HG02759 (cell line): ENCODE measurements around the gene CPT1A.

Experiments used
- ATAC-seq: cut with Tn5 transposase; IDR thresholded peaks from one replicate; pipeline ENCODE4 v1.9.1; 2021; ENCODE audit warnings: mild to moderate bottlenecking, moderate library complexity; ENCODE audit not compliant: unreplicated experiment

Gene CPT1A

GRCh38 chr11:68763181-68763721, 78.5 kb downstream of the CPT1A start:
- no peak for ATAC-seq

DNA sequence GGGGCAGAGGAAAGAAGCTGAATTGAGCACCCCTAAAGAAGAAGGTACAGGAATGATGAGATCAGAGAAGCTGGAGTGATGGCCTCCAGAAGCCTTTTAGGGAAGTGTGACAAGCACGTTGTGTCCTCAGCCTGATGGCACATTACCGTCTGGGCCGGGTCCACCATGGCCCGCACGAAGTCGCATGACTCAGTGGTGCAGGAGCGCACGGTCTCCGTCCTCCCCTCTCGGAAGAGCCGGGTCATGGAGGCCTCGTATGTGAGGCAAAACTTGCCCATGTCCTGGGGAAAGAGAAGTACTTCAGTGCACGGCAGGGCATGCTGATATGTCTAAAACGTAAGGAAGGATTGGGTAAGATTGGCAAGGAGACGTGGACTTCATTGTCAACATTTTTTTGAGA, 79.2 kb downstream of the CPT1A start:
- ATAC-seq = no peak

- ATAC-seq = no peak
Observed at GRCh38 chr11:68761801-68762200, 79.9 kb downstream of the CPT1A start.

GRCh38 chr11:68759991-68760390, 81.7 kb downstream of the CPT1A start:
- ATAC-seq = no peak

DNA sequence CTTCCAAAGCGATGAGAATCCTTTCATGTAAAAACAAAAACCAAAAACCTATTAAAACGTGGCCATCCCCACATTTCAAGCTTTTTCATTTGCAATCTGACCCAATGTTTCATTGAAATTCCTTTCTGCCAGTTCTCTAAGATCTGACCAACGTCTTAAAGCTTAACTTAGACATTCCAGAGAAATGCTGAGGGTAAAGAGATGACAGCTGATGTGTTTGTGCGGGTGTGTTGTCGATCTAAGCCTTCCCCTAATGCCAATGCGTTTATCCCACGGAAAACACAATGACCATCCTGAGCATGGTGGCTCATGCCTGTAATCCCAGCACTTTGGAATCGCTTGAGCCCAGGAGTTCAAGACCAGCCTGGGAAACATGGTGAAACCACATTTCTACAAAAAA, 84.0 kb downstream of the CPT1A start:
- ATAC-seq = no peak

DNA sequence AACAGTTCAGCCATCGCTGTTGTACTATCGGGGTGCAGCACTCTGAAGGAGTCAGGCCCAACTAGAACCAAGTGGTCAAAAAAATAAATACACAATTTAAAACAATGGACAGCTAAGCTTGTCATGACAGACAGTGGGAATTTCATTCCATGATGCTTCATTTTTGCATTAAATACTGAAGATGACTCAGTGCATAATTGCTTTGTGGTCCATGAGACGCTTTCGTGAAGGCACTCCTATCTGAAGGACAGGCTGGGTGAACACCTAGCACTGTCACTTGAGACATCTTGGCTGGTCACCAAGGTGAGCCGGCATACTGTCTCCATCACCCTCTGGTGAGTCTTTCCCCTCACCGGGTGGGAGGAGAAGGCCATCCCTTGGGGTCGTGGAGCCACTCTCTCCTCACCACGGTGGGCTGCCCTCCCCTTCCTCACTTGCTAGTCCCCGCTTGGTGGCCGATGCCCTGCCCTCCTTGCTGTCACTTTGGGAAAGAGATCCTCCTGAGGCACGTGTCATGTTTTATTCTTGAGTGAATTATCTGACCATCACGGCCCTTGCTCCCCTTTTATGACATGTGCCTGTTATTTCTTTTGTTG, 85.4 kb downstream of the CPT1A start:
- ATAC-seq = no peak

DNA sequence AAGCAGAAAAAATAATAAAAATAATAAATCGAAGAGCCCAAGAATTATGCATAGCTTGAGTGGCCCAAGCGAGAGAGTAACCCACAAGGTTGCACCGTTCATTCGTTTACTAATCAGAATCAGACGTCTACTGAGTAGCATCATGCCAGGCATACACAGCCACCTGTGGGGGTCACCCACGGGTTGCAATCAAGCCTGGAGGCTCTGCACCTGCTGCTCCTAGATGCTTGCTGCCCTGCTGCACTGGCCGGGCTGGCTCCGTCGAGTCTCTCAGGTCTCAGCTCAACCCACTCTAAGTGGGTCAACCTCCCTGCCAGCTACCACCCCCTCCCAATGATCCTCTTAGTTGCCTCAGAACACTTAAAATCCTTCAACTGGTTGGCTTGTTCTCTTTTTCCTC, 88.4 kb downstream of the CPT1A start:
- no peak for ATAC-seq

- ATAC-seq = peak; percentile 71
Observed at GRCh38 chr11:68751331-68751856, 90.3 kb downstream of the CPT1A start, which contains the start of gene TESMIN. Gene TESMIN (minus strand): TSS chr11:68751520. CDS start chr11:68750660, 860 bp downstream.

DNA sequence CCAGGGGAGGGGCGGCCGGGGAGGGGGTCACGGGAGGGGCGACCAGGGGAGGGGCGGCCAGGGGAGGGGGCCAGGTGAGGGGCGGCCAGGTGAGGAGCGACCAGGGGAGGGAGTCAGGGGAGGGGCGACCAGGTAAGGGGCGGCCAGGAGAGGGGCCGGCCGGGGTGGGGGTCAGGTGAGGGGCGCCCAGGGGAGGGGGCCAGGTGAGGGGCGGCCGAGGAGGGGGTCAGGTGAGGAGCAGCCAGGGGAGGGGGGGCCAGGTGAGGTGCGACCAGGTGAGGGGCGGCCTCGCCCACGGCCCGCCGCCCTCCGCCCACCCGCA, 90.8 kb downstream of the CPT1A start:
- no peak for ATAC-seq

DNA sequence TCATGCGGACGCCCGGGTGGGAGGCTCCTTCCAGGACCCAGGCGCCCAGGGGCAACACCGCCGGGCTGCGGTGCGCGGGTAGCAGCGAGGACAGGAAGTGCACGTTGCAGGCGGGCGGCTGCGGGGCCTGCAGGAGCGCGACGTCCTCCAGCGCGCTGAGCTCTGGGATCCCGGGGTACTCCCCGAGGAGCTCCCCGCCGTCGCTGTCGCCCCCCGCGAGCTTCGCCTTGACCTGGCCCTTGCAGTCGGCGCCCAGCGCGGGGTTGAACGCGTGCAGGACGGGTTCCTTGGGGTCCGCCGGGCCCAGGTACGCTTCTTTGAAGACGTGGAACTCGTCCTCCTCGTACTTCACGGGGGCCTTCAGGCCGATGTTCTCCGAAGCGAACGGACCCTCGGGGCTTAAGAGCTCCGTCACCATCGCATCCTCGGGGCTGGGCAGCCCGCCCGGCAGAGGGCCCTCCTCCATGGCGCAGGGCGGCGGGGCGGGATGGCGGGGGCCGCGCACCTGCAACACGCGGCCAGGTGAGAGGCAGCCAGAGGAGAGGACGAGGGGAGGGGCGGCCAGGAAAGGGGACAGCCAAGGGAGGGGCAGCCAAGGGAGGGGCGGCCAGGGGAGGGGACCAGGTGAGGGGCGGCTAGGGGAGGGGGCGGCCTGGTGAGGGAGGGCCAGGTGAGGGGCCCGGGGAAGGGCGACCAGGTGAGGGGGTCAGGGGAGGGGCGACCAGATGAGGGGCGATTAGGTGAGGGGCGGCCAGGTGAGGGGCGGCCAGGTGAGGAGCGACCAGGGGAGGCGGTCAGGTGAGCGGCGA, 91.3 kb downstream of the CPT1A start:
- ATAC-seq = no peak

- no peak for ATAC-seq
Observed at GRCh38 chr11:68749229-68750123, 92.2 kb downstream of the CPT1A start.

DNA sequence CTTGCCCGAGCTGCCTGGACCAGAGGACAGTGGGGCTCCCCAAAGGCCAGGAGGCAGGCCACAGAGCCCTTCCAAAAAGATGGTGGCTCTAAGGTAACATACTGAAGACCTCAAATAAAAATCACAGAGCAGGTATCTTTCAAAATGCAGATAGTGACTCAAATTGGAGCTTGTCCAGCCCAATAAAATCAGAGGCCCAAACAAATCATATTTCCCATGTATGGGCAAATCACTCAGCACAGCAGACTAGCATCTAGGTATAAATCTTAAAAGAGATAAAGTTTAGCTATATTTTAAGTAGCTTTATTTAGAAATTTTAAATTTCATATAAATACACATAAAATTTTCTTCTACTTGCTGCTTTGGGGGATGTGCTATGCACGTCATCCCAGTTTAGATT, 93.7 kb downstream of the CPT1A start:
- no peak for ATAC-seq

DNA sequence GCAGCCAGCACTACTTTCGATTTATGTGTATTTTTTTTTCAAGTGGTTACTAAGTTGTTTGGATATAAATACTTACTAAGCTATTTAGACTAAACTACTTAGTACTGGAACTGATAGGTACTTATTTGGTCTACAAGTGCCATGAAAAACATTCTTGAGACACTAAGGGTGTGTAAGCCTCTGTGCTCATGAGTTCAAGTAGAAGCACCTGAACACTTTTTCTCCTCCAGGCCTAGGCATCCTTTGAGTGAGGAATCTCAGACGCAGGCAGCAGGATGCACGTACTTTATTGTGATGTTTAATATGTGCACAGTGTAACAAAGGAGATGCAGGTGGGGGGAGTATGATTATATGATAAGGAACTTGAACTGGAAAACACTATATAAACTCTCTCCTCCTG, 98.2 kb downstream of the CPT1A start:
- no peak for ATAC-seq

- ATAC-seq = no peak
Observed at GRCh38 chr11:68741463-68741862, 100.3 kb downstream of the CPT1A start.

DNA sequence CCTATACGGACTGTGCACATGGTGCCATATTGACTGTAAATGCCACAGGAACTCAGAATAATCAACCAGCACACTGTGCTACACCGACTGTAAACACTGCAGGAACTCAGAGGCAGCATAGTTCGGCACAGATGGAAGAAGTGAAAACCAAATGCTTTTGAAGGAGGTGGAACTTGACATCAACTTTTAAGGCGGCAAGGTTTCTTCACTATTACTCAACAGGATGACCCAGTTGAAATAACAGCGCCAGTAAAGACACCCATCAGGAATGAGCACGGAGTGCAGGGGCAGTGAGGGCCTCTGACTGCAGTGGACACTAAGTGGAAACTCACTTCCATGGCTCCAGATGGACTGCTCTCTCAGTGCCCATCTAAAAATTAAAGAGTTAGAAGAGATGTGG, 106.1 kb downstream of the CPT1A start:
- ATAC-seq = no peak

GRCh38 chr11:68735125-68735524, 106.6 kb downstream of the CPT1A start:
- ATAC-seq = no peak

- no peak for ATAC-seq
Observed at GRCh38 chr11:68734111-68734510, 107.6 kb downstream of the CPT1A start.

DNA sequence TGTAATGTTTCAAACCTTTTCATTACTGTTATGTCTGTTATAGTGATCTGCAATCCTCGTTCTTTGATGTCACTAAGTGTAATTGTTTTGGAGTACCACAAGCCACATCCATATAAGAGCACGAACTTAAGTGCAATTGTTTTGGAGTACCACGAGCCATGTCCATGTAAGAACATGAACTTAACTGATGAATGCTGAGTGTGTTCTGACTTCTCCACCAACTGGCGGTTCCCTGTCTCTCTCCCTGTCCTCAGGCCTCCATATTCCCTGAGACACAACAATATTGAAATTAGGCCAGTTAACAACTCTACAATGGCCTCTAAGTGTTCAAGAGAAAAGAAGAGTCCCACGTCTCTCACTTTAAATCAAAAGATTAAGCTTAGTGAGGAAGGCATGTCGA, 113.9 kb downstream of the CPT1A start:
- ATAC-seq = no peak

DNA sequence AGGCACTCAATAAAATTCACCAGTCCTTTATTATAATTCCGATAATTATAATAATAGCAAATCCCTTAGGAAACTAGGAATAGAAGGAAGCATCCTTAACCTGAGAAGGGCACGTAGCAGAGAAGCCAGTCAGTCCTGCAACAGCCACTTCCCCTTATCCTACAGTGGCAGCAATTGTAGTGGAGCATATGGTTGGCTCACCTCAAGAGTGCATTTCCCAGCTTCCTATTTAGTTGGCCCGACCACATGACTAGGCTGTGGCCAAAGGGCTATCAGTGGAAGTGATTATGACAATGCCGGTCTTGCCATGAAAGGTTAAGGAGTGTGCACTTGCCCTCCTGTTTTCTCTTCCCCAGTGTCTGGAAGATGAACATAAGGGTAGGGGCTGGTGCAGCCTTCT, 117.4 kb downstream of the CPT1A start:
- ATAC-seq = no peak

GRCh38 chr11:68722143-68722542, 119.6 kb downstream of the CPT1A start:
- ATAC-seq = no peak

GRCh38 chr11:68721075-68721474, 120.6 kb downstream of the CPT1A start:
- no peak for ATAC-seq
